SJSA1 (cell line): Measurements from ENCODE around the gene STX10. TPM values are rescaled to one million over a fixed set of nuclear protein-coding genes. Genes with fewer than 3 reads are reported as not detected.

Source experiments
- DNase-seq, 2 experiments: peaks; one replicate each; pipeline ENCODE4 v3.0.0-alpha.2; 2015 to 2020; ENCODE audit warnings: low spot score in 2 of 2, low read depth in 1 of 2
- H3K27ac ChIP-seq: fragments of 250-450 bp; sonication (Bioruptor Pico); 2 replicates; pipeline ENCODE4 v1.5.1; 2020; ENCODE audit warnings: mild to moderate bottlenecking, moderate library complexity
- H3K27me3 ChIP-seq: fragments of 250-450 bp; sonication (Bioruptor Pico); replicated peaks from 2 replicates; pipeline ENCODE4 v1.5.1; 2020; ENCODE audit warnings: mild to moderate bottlenecking, moderate library complexity
- H3K36me3 ChIP-seq: fragments of 250-450 bp; sonication (Bioruptor Pico); 2 replicates; pipeline ENCODE4 v1.5.1; 2020; ENCODE audit warnings: mild to moderate bottlenecking
- H3K4me1 ChIP-seq: fragments of 250-450 bp; sonication (Bioruptor Pico); replicated peaks from 2 replicates; pipeline ENCODE4 v1.6.1; 2021; ENCODE audit warnings: mild to moderate bottlenecking
- H3K4me3 ChIP-seq: fragments of 250-450 bp; sonication (Bioruptor Pico); 2 replicates; pipeline ENCODE4 v1.5.1; 2020; ENCODE audit warnings: mild to moderate bottlenecking
- H3K9me3 ChIP-seq: fragments of 250-450 bp; sonication (Bioruptor Pico); replicated peaks from 2 replicates; pipeline ENCODE4 v1.5.1; 2020; ENCODE audit warnings: mild to moderate bottlenecking
- total RNA-seq: library from RNA; depleted of rRNA; stranded (reverse); fragments of >200 nt; shearing (Covaris generic); gene quantifications from 2 replicates; pipeline ENCODE4 v1.2.3, GENCODE V29; 2014

The STX10 gene
- total RNA-seq, 1 experiment from 2014 or later: 106 TPM

GRCh38 chr19:13139633-13140311 is 10.4 kb downstream of the STX10 start:
- no peak overlapping the region for H3K4me3 ChIP-seq
- no peaks in the 10 kb centered on the region for H3K27me3 ChIP-seq
- peak overlapping the region; percentile 50; the same call in 1 of the 2 replicates for H3K27ac ChIP-seq
- peak in 1 of 2 experiments; percentile 50 for DNase-seq
- H3K4me1 ChIP-seq: peaks cover 35% of the 10 kb centered on the region
- H3K36me3 ChIP-seq: peaks cover 61% of the 10 kb centered on the region
- no peaks in the 10 kb centered on the region for H3K9me3 ChIP-seq

GRCh38 chr19:13138916-13139198 is 11.3 kb downstream of the STX10 start:
- no peak for DNase-seq
- Histone ChIP-seq H3K36me3 (peaks cover 57% of the 10 kb centered on the region), H3K27ac (no peak overlapping the region), H3K4me1 (peaks cover 33% of the 10 kb centered on the region), H3K4me3 (no peak overlapping the region), H3K27me3 (no peaks in the 10 kb centered on the region), H3K9me3 (no peaks in the 10 kb centered on the region)

GRCh38 chr19:13138171-13138915 is 11.8 kb downstream of the STX10 start:
- H3K36me3 ChIP-seq: peaks cover 55% of the 10 kb centered on the region
- peaks cover 33% of the 10 kb centered on the region for H3K4me1 ChIP-seq
- H3K4me3 ChIP-seq: no peak overlapping the region
- no peak overlapping the region for H3K27ac ChIP-seq
- H3K9me3 ChIP-seq: no peaks in the 10 kb centered on the region
- H3K27me3 ChIP-seq: no peaks in the 10 kb centered on the region
- DNase-seq: no peak

DNA sequence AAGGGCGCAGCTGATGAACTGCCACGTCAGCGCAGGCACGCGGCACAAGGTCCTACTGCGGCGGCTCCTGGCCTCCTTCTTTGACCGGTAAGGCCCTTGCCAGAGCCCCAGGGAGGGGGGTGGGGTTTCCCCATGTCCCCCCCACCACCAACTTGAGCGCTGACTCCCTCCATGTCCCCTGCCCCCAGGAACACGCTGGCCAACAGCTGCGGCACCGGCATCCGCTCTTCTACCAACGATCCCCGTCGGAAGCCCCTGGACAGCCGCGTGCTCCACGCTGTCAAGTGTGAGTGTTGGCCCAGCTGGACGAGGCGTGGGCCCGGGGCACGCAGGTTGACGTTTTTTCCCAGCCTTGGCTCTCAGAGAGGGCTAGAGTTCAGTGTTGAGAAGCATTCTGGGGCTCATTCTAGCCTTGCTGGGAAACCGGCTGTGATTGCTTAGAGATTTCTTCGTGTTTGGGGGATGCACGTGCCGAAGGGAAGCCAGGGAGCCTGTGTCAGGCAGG is 12.8 kb downstream of the STX10 start:
- Histone ChIP-seq H3K27me3 (no peaks in the 10 kb centered on the region), H3K4me3 (no peak overlapping the region), H3K36me3 (peaks cover 53% of the 10 kb centered on the region), H3K27ac (no peak overlapping the region), H3K9me3 (no peaks in the 10 kb centered on the region), H3K4me1 (peaks cover 35% of the 10 kb centered on the region)
- no peak for DNase-seq

- peaks cover 50% of the 10 kb centered on the region for H3K4me1 ChIP-seq
- no peaks in the 10 kb centered on the region for H3K9me3 ChIP-seq
- no peak overlapping the region for H3K27ac ChIP-seq
- DNase-seq: no peak
- no peaks in the 10 kb centered on the region for H3K27me3 ChIP-seq
- no peak overlapping the region for H3K4me3 ChIP-seq
- H3K36me3 ChIP-seq: peaks cover 59% of the 10 kb centered on the region
Observed at GRCh38 chr19:13135068-13136062, 14.8 kb downstream of the STX10 start.

- H3K27me3 ChIP-seq: no peaks in the 10 kb centered on the region
- peaks cover 59% of the 10 kb centered on the region for H3K36me3 ChIP-seq
- peaks cover 47% of the 10 kb centered on the region for H3K4me1 ChIP-seq
- H3K27ac ChIP-seq: no peak overlapping the region
- H3K4me3 ChIP-seq: no peak overlapping the region
- no peak for DNase-seq
- H3K9me3 ChIP-seq: no peaks in the 10 kb centered on the region
Observed at GRCh38 chr19:13134626-13135025, 15.5 kb downstream of the STX10 start.

DNA sequence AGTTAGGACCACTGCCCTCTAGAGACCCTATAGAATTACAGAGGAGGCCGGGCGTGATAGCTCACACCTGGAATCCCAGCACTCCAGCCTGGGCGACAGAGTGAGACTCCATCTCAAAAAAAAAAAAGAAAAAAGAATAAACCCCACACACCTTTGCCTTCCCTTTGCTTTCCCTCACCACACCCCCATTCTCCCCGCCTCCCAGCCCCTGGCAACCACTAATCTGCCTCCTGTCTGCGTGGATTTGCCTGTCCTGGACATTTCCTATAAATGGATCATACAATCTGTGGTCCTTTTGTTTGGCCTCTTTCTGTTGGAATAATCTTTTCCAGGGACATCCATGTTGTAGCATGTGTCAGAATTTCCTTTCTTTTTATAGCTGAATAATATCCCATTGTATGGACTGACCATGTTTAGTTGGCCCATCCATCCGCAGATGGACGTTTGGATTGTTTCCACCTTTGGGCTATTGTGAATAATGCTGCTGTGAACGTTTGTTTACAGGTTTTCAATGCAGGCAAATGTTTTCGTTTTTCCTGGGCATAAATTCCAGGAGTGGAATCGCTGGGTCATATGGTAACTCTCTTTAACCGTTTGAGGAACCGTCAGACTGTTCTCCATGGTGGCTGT is 16.8 kb downstream of the STX10 start:
- no peaks in the 10 kb centered on the region for H3K27me3 ChIP-seq
- DNase-seq: no peak
- peaks cover 57% of the 10 kb centered on the region for H3K36me3 ChIP-seq
- H3K9me3 ChIP-seq: no peaks in the 10 kb centered on the region
- H3K4me3 ChIP-seq: no peak overlapping the region
- H3K27ac ChIP-seq: no peak overlapping the region
- peaks cover 39% of the 10 kb centered on the region for H3K4me1 ChIP-seq

DNA sequence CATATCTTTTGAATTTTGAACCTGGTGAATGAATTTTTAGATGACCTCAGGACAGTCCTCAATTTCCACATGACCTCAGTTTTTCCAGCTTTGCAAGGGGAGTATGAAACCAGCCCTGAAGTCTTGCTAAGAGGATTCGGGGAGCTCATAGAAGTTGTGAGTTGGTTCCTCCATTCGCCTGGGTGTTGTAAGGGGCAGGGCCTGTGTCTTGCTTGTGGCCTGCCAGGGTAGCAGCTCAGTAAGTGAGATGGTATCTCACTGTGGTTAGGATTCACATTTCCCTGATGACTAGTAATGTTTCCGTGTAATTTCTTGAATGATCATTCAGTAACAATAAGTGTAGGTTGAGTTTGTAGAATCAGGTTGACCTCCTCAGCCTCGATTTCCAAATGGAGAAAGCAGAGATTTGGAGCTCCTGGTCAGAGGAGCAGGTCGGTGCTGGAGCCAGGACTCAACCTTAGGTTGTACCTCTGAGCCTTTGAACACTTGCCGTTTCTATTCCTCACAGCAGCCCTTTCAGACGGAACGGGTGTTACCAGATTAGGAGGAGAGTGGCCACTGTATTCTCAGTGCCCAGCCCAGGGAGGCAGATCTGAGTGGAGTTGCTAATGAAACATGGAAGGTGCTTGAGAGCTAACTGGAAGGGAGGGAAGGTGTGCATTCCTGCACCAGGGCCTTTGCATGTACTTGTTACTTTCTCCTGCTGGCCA is 17.5 kb downstream of the STX10 start:
- Histone ChIP-seq H3K9me3 (no peaks in the 10 kb centered on the region), H3K4me3 (no peak overlapping the region), H3K4me1 (peaks cover 39% of the 10 kb centered on the region), H3K27ac (no peak overlapping the region), H3K27me3 (no peaks in the 10 kb centered on the region), H3K36me3 (peaks cover 55% of the 10 kb centered on the region)
- no peak for DNase-seq

DNA sequence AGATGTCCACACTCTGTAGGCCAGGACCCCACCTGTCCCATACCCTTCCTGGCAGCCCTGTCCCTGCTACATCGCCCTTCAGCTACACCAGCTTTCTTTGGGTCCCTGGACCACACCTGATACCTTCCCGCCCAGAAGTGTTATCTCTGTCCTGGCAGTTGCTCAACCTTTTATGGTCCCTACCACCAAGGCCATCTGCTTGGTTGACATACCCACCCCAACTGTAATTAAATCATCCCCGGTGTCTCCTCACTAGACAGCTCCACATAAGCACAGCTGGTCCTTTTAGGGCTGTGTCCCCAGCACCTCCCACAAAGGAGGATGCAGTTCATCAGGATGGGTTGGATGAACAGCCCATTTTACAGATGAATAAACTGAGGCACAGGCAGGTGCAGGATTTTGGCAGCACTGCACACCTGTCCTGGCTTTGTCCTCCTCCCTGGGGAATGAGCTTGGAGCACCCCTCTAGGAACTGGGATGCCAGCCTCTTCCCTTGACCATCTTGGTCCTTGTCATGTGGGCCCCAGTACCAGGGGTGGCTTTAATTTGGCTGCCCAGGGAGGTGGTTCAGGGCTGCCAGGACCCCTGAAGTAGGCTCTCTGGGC is 19.2 kb downstream of the STX10 start:
- H3K27me3 ChIP-seq: no peaks in the 10 kb centered on the region
- no peak overlapping the region for H3K27ac ChIP-seq

DNA sequence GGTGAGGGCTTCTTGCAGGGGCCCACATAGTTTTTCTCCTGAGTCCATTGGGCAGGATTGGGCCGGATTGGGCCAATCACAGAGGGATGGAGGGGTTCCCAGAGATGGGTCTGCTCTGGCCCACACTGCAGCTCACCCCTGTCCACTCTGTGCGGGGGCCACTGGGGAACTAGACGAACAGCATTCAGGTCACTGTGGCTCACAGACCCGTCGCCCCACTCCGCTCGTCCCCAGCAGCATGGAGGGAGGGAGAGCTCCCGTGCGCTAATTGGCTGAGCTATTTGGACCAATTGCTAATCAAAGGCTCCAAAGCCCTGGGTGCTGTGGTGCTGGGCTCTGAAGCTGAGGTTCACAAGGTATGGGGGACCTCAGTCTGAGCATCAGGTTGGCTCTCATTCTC is 20.8 kb downstream of the STX10 start:
- Histone ChIP-seq H3K36me3 (peaks cover 41% of the 10 kb centered on the region), H3K4me1 (peaks cover 36% of the 10 kb centered on the region), H3K27ac (no peak overlapping the region), H3K4me3 (no peak overlapping the region), H3K27me3 (no peaks in the 10 kb centered on the region), H3K9me3 (no peaks in the 10 kb centered on the region)
- DNase-seq: no peak

More for the DNA sequence above, 19.2 kb downstream of the STX10 start:
- Histone ChIP-seq H3K4me3 (no peak overlapping the region), H3K9me3 (no peaks in the 10 kb centered on the region), H3K36me3 (peaks cover 49% of the 10 kb centered on the region), H3K4me1 (peaks cover 39% of the 10 kb centered on the region)
- DNase-seq: no peak

- H3K27ac ChIP-seq: no peak overlapping the region
- no peak overlapping the region for H3K4me3 ChIP-seq
- no peaks in the 10 kb centered on the region for H3K9me3 ChIP-seq
Observed at GRCh38 chr19:13128583-13128982, 21.6 kb downstream of the STX10 start.

GRCh38 chr19:13127811-13128575 is 22.2 kb downstream of the STX10 start:
- H3K27ac ChIP-seq: no peak overlapping the region
- H3K4me3 ChIP-seq: no peak overlapping the region
- no peak for DNase-seq
- no peaks in the 10 kb centered on the region for H3K9me3 ChIP-seq
- peaks cover 50% of the 10 kb centered on the region for H3K36me3 ChIP-seq
- peaks cover 24% of the 10 kb centered on the region for H3K4me1 ChIP-seq
- no peaks in the 10 kb centered on the region for H3K27me3 ChIP-seq

More at GRCh38 chr19:13128583-13128982, 21.6 kb downstream of the STX10 start:
- Histone ChIP-seq H3K27me3 (no peaks in the 10 kb centered on the region), H3K4me1 (peaks cover 30% of the 10 kb centered on the region), H3K36me3 (peaks cover 48% of the 10 kb centered on the region)
- no peak for DNase-seq
